Effector memory CD4-positive, alpha-beta T cell (primary cell): Measurements from ENCODE around the gene CCL27.

Source experiments
- DNase-seq, 3 donors: peaks; one replicate each; pipeline ENCODE4 v3.0.0-alpha.2; 2020
- H3K27ac ChIP-seq: 2 replicates; pipeline ENCODE4 v1.7.0; 2013; ENCODE audit warnings: mild to moderate bottlenecking, low read length, moderate library complexity; ENCODE audit not compliant: insufficient read depth, poor library complexity, severe bottlenecking
- H3K27me3 ChIP-seq: replicated peaks from 2 replicates; pipeline ENCODE4 v1.7.0; 2013; ENCODE audit warnings: mild to moderate bottlenecking, low read length; ENCODE audit not compliant: insufficient read depth, control insufficient read depth, poor library complexity, severe bottlenecking
- H3K36me3 ChIP-seq: 2 replicates; pipeline ENCODE4 v1.7.0; 2013; ENCODE audit warnings: mild to moderate bottlenecking, low read length, moderate library complexity; ENCODE audit not compliant: control insufficient read depth, insufficient read depth
- H3K4me1 ChIP-seq: 2 replicates; pipeline ENCODE4 v1.7.0; 2013; ENCODE audit warnings: low read length, mild to moderate bottlenecking; ENCODE audit not compliant: control insufficient read depth, insufficient read depth, poor library complexity, severe bottlenecking
- H3K4me3 ChIP-seq: 2 replicates; pipeline ENCODE4 v1.7.0; 2013; ENCODE audit warnings: low read length, low read depth, mild to moderate bottlenecking; ENCODE audit not compliant: insufficient read depth, poor library complexity, severe bottlenecking
- H3K9me3 ChIP-seq: 2 replicates; pipeline ENCODE4 v1.7.0; 2013; ENCODE audit warnings: mild to moderate bottlenecking, low read length, moderate library complexity; ENCODE audit not compliant: control insufficient read depth

The CCL27 gene

DNA sequence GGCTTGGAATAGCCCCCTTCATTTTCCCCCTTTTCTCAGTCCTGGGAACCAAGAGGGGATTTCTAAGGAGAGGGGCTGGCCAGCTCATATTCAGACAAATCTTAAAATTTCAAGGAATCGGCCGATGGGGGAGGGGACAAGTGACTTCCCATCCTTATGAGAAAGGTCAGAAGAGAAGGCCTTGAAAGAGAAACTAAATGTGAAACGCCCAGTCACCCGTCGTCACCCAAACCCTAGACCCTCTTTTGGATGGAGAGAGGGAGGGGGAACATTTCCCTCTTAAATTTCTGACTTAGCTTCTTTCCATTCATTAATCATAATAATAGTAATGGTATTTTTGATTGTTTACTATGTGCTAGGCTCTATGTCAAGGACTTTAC, 29.5 kb upstream of the CCL27 start:
- no peaks in the 10 kb centered on the region for H3K4me1 ChIP-seq
- no peak overlapping the region for H3K27ac ChIP-seq
- DNase-seq, result no peak
- no peaks in the 10 kb centered on the region for H3K9me3 ChIP-seq
- H3K4me3 ChIP-seq, result no peak overlapping the region
- H3K36me3 ChIP-seq, result no peaks in the 10 kb centered on the region
- H3K27me3 ChIP-seq, result no peaks in the 10 kb centered on the region

DNA sequence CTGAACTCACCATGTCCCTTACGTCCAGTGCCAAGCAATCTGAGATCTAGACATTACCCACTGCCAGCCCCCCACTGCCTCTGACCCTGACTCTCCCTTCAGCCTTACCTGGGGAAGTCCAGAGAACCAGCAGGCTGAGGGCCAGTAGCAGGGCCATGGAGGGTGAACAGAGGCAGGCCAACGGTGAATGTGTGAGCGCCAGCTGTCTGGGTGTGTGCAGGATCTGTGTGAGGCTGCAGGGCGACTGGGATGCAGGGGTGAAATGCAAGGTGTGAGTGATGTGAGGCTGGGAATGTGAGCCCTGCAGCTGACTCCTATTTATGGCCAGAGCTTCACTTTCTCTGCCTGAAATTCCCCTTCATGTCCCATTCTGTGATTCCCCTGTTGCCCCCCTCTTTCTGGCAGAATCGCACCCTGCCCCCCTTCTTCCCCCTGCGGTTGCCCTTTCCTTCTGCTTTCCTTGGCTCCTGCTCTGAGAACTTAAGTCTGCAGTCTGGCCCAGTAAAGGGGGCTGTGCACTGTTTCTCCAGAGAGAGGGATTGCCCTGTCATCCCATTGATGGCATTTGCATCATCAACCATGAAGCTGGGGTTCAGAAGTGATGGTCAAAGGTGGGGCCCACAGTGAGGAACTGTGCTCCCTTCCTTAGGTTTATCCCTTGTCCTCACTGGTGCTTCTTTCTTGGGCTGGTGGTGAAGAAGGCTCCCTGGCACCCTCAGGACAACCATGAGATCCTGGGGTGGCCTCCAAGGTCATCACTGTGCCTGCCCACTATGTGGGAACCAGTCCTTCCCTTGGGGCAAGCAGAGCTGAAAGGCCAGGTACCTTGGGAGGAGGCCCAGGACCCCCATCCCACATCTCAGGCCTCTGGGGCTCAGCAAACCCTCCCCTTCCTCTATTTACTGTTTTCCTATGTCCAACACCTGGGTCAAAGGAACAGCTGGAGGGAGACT, 28.8 kb upstream of the CCL27 start, which contains the start of gene CCL19:
TSS of gene CCL19 (minus strand) at position 294 of the 953 bp plus-strand sequence. CDS start at position 157, 137 bp downstream.
- H3K27ac ChIP-seq, result no peak within 1 kb of the TSS
- H3K9me3 ChIP-seq, result no peaks in the 10 kb centered on the region
- H3K4me1 ChIP-seq, result no peaks in the 10 kb centered on the region
- DNase-seq, result no peak
- H3K36me3 ChIP-seq, result no peaks in the 10 kb centered on the region
- H3K27me3 ChIP-seq, result no peaks in the 10 kb centered on the region
- no peak within 1 kb of the TSS for H3K4me3 ChIP-seq

DNA sequence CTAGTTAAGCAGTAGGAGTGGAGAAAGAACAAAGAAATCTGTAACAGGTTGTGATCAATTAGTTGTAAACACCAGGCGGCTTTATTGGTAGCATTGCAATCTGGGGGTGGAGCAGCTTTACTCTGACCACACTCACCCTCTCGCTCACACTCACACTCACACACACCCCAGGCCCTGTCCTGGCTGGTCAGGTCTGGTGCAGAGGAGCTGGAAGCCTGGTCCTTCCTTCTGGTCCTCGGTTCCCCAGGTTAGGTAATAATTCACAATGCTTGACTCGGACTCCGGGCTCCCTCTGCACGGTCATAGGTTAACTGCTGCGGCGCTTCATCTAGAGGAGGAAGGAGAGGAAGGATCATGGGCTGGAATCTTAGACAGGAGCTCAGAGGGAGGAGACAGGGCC, 27.1 kb upstream of the CCL27 start:
- H3K27ac ChIP-seq, result no peak overlapping the region
- no peaks in the 10 kb centered on the region for H3K36me3 ChIP-seq
- no peak for DNase-seq
- no peak overlapping the region for H3K4me3 ChIP-seq
- no peaks in the 10 kb centered on the region for H3K9me3 ChIP-seq
- no peaks in the 10 kb centered on the region for H3K4me1 ChIP-seq
- H3K27me3 ChIP-seq, result no peaks in the 10 kb centered on the region

DNA sequence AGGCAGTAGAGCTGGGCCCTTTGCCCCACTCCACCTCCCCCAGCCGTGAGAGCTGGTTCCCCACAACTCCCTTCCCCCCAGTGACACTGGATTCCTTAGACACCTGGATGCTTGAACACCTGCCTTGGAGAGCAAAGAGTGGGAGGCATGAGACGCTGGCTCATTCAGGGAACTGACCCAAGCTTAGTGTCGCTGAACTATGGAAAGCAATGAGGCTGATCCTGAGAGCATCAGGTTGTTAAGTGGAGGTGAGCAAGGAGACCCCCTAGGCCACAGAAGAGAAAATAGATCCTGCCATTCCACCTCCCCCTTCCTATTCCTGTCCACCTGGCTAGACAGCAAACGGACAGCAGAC, 26.6 kb upstream of the CCL27 start:
- Histone ChIP-seq H3K36me3 (no peaks in the 10 kb centered on the region), H3K9me3 (no peaks in the 10 kb centered on the region), H3K27ac (no peak overlapping the region), H3K27me3 (no peaks in the 10 kb centered on the region), H3K4me3 (no peak overlapping the region), H3K4me1 (no peaks in the 10 kb centered on the region)
- no peak for DNase-seq

DNA sequence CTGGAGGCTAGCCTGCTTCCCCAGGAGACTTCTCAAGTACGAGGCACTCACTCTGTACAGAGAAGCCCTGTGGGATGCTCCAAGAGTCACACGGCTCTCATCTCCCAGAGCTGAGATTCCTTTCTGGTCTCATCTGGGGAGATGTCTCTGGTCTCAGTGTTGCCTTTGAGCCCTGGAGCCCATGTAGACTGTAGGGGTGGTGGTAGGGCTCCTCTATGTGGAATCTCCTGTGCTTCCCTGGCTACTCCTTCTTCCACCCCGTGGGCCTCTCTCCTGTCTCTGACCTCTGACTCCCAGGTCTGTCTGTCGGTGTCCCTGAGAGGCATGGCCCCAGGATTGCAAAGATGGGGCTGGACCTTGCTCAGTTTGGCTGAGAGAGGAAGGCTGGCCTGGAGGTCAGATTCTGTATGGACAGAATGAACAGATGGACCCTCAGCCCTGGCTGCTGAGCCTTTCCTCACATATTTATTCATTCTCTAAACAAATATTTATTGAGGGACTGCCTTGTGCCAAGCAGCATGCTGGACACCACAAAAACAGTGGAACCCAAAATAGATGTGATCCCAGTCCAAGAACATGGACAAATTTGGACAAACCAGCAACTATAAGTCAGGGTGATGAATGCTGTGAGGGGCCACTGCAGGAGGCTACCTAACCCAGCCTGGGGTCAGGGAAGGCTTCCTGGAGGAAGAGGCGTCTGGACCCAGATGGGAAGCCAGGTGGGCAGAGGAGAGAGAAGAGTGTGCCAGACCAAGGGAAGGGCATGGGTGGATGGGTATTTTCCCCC, 26.1 kb upstream of the CCL27 start:
- H3K4me3 ChIP-seq, result no peak overlapping the region
- no peaks in the 10 kb centered on the region for H3K4me1 ChIP-seq
- H3K9me3 ChIP-seq, result no peaks in the 10 kb centered on the region
- H3K36me3 ChIP-seq, result no peaks in the 10 kb centered on the region
- no peak for DNase-seq
- no peak overlapping the region for H3K27ac ChIP-seq
- no peaks in the 10 kb centered on the region for H3K27me3 ChIP-seq

DNA sequence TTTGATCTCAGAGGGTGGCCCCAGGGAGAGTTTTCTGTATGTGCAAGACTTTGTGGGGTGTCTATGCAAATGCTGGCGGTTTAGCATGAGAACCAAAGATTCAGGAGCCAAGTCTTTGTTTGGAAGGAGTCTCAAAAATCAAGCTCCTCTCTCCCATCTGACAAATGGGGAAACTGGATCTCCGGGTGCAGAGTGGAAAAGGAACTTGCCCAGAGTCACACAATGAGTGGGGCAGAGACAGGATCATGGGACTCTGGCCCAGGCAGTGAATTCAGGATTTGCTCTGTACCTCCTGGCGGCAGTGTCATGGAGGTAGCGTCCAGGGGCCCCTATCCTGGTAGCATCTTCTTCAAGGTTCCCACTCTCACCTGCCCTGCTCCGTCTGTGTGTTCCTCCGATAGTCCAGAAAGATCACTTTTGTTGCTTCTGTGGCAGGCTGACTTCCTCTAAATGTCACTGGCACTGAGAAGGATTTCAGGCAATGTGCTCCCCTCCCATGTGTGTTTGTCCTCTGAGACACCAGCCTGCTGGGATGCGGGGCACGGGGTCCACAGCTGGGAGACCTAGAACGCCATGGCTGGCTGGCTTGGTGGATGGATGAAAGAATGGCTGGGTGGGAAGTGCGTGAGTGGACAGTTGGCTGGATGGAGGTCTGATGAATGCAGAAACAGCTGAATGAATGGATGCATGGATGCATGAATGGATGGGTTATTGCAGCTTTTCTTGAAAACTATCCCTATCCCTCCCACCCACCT, 25.0 kb upstream of the CCL27 start:
- no peak for DNase-seq
- H3K9me3 ChIP-seq, result no peaks in the 10 kb centered on the region

DNA sequence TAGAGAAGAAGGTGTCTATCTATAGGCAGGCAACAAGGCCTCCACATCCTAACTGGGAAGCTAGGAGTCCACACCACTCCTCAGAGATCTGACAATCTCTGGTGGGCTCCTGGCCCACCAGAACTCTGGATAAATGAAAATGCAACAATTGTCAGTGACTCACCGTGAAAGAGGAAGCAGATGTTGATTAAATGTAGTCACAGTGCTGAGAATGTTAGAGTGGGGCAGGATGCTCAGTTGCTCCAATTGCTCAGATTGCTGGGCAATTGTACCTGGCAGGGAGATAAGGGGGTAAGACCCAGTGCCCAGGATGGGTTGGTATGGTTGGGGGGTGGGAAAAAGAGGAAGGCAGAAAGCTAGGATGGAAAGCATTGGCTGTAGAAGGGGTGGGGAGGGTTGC, 24.3 kb upstream of the CCL27 start:
- Histone ChIP-seq H3K4me1 (no peaks in the 10 kb centered on the region), H3K27me3 (no peaks in the 10 kb centered on the region), H3K36me3 (no peaks in the 10 kb centered on the region), H3K9me3 (no peaks in the 10 kb centered on the region), H3K4me3 (no peak overlapping the region), H3K27ac (no peak overlapping the region)
- no peak for DNase-seq

More for the DNA sequence above, 25.0 kb upstream of the CCL27 start:
- H3K4me1 ChIP-seq, result no peaks in the 10 kb centered on the region
- no peaks in the 10 kb centered on the region for H3K27me3 ChIP-seq
- H3K27ac ChIP-seq, result no peak overlapping the region
- H3K36me3 ChIP-seq, result no peaks in the 10 kb centered on the region
- H3K4me3 ChIP-seq, result no peak overlapping the region

DNA sequence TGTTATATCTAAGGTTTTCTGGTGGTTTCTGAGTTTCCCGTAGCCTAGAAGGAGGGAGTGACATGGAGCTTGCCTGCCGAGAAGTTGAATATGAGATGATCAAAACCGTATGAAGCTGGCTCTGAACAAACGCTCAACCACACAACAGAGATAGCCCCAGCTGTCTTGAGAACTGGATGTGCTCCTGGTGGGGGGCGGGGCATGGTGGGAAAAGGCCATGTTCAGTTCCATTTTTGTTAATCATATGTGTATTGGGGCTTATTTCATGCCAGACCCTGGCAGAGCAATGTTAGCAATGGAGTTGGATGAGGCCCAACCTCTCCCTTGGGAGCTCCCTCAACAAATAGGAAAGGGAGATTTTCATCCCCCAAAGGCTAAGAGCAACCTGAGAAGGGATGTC, 23.8 kb upstream of the CCL27 start:
- Histone ChIP-seq H3K4me3 (no peak overlapping the region), H3K4me1 (no peaks in the 10 kb centered on the region), H3K27me3 (no peaks in the 10 kb centered on the region), H3K9me3 (no peaks in the 10 kb centered on the region), H3K27ac (no peak overlapping the region), H3K36me3 (no peaks in the 10 kb centered on the region)
- no peak for DNase-seq

DNA sequence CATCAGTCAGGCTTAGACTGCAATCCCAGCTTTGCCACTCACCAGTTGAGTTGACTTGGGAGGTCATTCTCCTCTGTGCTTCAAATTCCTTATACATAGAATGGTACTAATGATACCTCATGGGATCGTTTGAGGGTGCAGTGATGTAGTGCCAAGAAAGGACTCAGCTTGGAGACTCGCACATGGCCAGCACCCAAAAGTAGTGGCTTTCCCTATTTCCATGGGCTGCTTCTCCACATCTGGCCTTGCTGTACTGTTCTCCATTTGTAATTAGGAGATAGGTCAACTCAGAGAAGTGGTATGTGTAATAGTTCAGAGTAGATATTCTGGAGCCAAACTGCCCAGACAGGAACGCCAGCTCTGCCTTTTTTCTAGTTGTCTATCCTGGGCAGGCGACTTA, 23.1 kb upstream of the CCL27 start:
- H3K27ac ChIP-seq, result no peak overlapping the region
- no peaks in the 10 kb centered on the region for H3K36me3 ChIP-seq
- H3K4me1 ChIP-seq, result no peaks in the 10 kb centered on the region
- no peak for DNase-seq
- no peaks in the 10 kb centered on the region for H3K27me3 ChIP-seq
- H3K9me3 ChIP-seq, result no peaks in the 10 kb centered on the region
- H3K4me3 ChIP-seq, result no peak overlapping the region
